Measurements from ENCODE around the gene ITFG1. TPM values are rescaled to one million over a fixed set of nuclear protein-coding genes. Genes with fewer than 3 reads are reported as not detected.

Gene ITFG1
- total RNA-seq, 1 experiment from 2014 or later: 86.4 TPM

DNA sequence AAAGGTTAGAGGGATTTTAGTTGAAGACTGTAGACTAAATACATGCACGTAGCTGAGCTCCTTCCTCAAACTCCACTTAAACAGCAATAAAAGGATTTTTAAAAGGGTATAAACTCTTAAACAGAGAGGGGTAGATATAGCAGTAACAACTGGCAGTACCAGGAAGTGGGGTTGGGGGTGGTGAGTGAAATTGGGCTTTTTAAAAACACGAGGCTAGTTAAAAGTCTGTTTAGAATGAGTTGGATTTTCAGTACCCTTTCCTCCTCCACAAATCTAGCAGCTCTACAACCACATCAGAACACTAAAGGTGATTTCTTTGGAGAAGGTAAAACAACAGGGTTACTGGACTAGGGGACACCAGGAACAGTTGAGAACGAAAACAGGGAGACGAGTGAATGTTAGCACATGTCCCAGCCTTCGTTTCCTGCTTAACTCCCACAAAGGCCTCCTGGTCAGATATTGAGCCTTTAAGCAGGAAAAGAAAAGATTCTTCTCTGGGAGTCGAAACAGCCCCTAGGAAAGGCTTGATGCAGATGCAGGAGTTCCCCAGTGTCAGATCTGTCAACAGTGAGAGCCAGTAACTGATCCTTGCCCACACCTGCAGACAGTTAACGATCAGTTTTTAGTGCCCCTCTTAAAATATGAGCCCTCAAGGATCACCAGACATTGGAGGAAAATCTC is 331.0 kb downstream of the ITFG1 start:
- no peak for DNase-seq (ENCODE audit: extremely low read depth, low read depth)

DNA sequence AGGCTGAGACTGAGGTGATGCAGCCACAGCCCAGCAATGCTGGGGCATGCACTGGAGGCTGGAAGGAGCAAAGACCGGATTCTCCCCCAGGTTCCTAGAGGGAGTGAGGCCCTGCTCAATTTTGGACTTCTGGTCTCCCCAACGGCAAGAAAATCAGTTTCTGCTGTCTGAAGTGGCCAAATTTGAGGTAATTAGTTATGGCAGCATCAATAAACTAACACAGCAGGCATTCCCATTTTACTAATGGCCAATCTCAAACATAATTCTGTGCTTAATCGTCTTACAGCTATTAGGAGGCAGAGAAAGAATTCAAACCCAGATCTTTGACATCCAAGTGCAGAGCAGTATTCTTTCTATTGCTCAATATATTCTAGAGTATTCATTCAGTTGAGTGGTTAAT is 333.3 kb downstream of the ITFG1 start:
- DNase-seq (ENCODE audit: extremely low read depth, low read depth): no peak

DNA sequence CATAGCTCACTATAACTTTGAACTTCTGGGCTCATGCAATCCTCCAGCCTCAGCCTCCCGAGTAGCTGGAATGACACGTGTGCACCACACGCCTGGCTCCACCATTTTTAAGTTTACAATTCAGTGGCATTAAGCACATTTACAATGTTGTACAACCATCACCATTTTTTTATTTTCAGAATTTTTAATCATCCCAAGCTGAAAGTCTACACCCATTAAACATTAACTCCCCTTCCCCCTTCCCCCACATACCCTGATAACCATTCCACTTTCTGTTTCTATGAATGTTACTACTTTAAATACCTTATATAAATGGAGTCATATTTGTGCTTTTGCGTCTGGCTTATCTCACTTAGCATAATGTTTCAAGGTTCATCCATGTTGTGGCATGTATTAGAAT is 335.1 kb downstream of the ITFG1 start:
- DNase-seq (ENCODE audit: extremely low read depth, low read depth): no peak

GRCh38 chr16:47113130-47113529 is 347.7 kb downstream of the ITFG1 start:
- no peak for DNase-seq (ENCODE audit: extremely low read depth, low read depth)

DNA sequence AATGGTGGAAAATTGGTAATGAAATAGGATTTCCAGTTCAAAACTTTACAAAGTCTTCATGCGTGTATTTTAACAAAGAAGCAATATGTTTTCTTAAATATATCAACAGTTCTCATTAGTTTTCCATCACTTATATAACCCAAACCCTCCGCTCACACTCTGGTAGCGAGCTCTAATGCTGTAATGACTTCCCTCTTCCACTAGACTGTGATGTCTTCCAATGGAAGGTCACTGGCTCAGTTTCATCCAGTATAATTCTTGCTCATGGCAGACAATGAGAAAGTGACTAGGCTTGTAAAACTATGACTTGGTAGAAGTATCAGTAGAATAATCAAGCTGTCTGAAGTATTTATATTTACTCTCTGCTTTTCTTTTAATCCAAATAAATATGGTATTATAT is 349.9 kb downstream of the ITFG1 start:
- no peak for DNase-seq (ENCODE audit: extremely low read depth, low read depth)

DNA sequence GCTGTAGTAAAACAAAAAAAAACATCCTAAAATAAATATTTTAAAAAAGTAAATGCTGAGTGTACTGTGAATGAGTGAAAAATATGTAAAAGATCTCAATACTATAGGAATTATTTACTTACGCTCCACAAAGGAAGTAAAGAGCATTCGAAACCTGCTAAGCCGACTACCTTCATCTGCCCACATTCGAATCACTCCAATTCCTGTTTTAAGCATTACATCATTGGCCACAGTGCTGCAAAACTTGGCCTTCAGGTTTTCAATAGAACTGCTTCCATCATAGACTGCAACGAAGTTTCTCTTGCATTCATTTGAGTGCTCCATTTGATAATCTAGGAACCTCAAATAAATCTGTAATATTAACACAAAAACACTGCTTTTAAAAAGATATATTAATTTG is 351.5 kb downstream of the ITFG1 start:
- DNase-seq (ENCODE audit: extremely low read depth, low read depth): no peak

Small RNAs within 50 kb of the gene (small RNA-seq; reads per million reads assigned to genes)
- gene RF00019: 0 reads per million in 2 experiments
- gene RNA5SP425: 0 reads per million in 2 experiments

Other genes starting within 250 kb of the ITFG1 start
- 50.4 and 55.4 TPM in 2 replicates for gene PHKB, start 268 bp upstream of the ITFG1 start, total RNA-seq (2014; rRNA removed; shearing (Covaris generic))

Data from NCI-H460 (cell line).